K562 (cell line): ENCODE measurements around the gene SLC27A4. TPM values are rescaled to one million over a fixed set of nuclear protein-coding genes. Genes with fewer than 3 reads are reported as not detected.

Experiments used
- DMBX1 ChIP-seq: fragments of 250-450 bp; sonication (Bioruptor Pico); IDR thresholded peaks from 2 replicates; pipeline ENCODE4 v1.8.0; 2022; ENCODE audit warnings: inconsistent platforms, mild to moderate bottlenecking, moderate library complexity, borderline replicate concordance
- HDAC8 ChIP-seq: fragments of 450-650 bp; IDR thresholded peaks from 2 replicates; pipeline ENCODE4 v1.6.1; 2016; ENCODE audit warnings: mild to moderate bottlenecking, missing genetic modification characterization, moderate library complexity, missing compliant biosample characterization
- JUND ChIP-seq, 2 experiments: IDR thresholded peaks; 2 replicates in 1 of 2; 3 replicates in 1 of 2; pipeline ENCODE4 v1.6.1; 2011; ENCODE audit warnings: borderline replicate concordance in 2 of 2, low read depth in 2 of 2, low read length in 2 of 2, improper control_type of control experiment in 1 of 2, missing biosample characterization in 1 of 2, missing genetic modification characterization in 1 of 2, missing genetic modification reagents in 1 of 2
- KLF13 ChIP-seq: fragments of 450-650 bp; IDR thresholded peaks from 2 replicates; pipeline ENCODE4 v1.6.1; 2016; ENCODE audit warnings: missing genetic modification characterization, low read depth, mild to moderate bottlenecking, missing compliant biosample characterization, moderate library complexity, borderline replicate concordance
- MAZ ChIP-seq, 2 experiments: fragments of 450-650 bp in 1 of 2; sonication (generic) in 1 of 2; formaldehyde crosslinking; IDR thresholded peaks in 1 of 2; conservative IDR thresholded peaks in 1 of 2; 2 replicates each; pipeline versions ENCODE4 v1.4.0 to v1.5.0; 2020; ENCODE audit warnings: mild to moderate bottlenecking in 1 of 2, missing genetic modification reagents in 1 of 2
- POLR2AphosphoS2 ChIP-seq: IDR thresholded peaks from 2 replicates; pipeline ENCODE4 v1.6.1; 2012; ENCODE audit warnings: low read length, improper control_type of control experiment
- RAD21 ChIP-seq, 2 experiments: fragments of 250-450 bp in 1 of 2; fragments of 450-650 bp in 1 of 2; sonication (Bioruptor Pico) in 1 of 2; formaldehyde crosslinking in 1 of 2; IDR thresholded peaks in 1 of 2; conservative IDR thresholded peaks in 1 of 2; 2 replicates each; pipeline versions ENCODE4 v1.4.0 to v1.8.0; 2020 to 2022; ENCODE audit warnings: mild to moderate bottlenecking in 2 of 2, moderate library complexity in 1 of 2
- RUNX1 ChIP-seq: sonication (generic); IDR thresholded peaks from 2 replicates; pipeline ENCODE4 v1.6.1; 2016; ENCODE audit warnings: antibody characterized with exemption, low read depth
- SMC3 ChIP-seq: conservative IDR thresholded peaks from 2 replicates; pipeline ENCODE4 v1.6.1; 2011; ENCODE audit warnings: low read depth, low read length, improper control_type of control experiment; ENCODE audit not compliant: insufficient read depth
- ZKSCAN1 ChIP-seq: fragments of 150-350 bp; IDR thresholded peaks from 2 replicates; pipeline ENCODE4 v1.6.1; 2016; ENCODE audit warnings: low read depth, low read length
- ZNF12 ChIP-seq: sonication (generic); formaldehyde crosslinking; IDR thresholded peaks from 2 replicates; pipeline ENCODE4 v1.4.0; 2020; ENCODE audit warnings: mild to moderate bottlenecking, missing genetic modification reagents
- ZNF23 ChIP-seq: fragments of 250-450 bp; sonication (Bioruptor Pico); IDR thresholded peaks from 2 replicates; pipeline ENCODE4 v1.4.0; 2020; ENCODE audit warnings: mild to moderate bottlenecking
- ZNF384 ChIP-seq: IDR thresholded peaks from 2 replicates; pipeline ENCODE4 v1.6.1; 2012; ENCODE audit warnings: low read depth, low read length, improper control_type of control experiment
- ZNF444 ChIP-seq: fragments of 250-450 bp; sonication (Bioruptor Pico); IDR thresholded peaks from 2 replicates; pipeline ENCODE4 v1.4.0; 2020; ENCODE audit warnings: mild to moderate bottlenecking, moderate library complexity
- polyA plus RNA-seq, 8 experiments: library from polyadenylated mRNA; depleted of rRNA in 4 of 8; stranded (reverse) in 5 of 8; unstranded in 3 of 8; fragments of >200 nt; fragmentation: Nextera tagmentation in 2 of 8; fragmentation: Illumina TruSeq in 1 of 8; extraction: Ambion mirVana in 2 of 8; extraction: Trizol in 1 of 8; gene quantifications; 2 replicates each; pipeline versions ENCODE4 v1.2.1 to v1.2.3, GENCODE V29; 2011 to 2014; ENCODE audit warnings: inconsistent platforms in 1 of 8, missing spikeins in 1 of 8
- total RNA-seq, 7 experiments: library from RNA; depleted of rRNA in 6 of 7; stranded (reverse); fragments of >200 nt in 6 of 7; fragmentation: Illumina TruSeq in 2 of 7; extraction: Trizol in 2 of 7; gene quantifications; 2 replicates each; pipeline versions ENCODE4 v1.2.1 to v1.2.3, GENCODE V29; 2011 to 2021; ENCODE audit warnings: low replicate concordance in 1 of 7
- TF ChIP-seq, protein P1 (sequence below): IDR thresholded peaks from 2 replicates; pipeline ENCODE4 v1.6.1; 2012; ENCODE audit warnings: low read depth, low read length, improper control_type of control experiment, borderline replicate concordance
- TF ChIP-seq, protein P2 (sequence below): fragments of 250-450 bp; sonication (Bioruptor Pico); IDR thresholded peaks from 2 replicates; pipeline ENCODE4 v1.8.0; 2021; ENCODE audit warnings: moderate library complexity, mild to moderate bottlenecking, inconsistent platforms
- TF ChIP-seq, protein P3 (sequence below): fragments of 450-650 bp; formaldehyde crosslinking; IDR thresholded peaks from 2 replicates; pipeline ENCODE4 v1.4.0; 2020; ENCODE audit warnings: mild to moderate bottlenecking, moderate library complexity

The SLC27A4 gene
- total and polyA plus RNA-seq, 9 of the 15 experiments (the other 6 are each of a cell fraction or from before 2014, with no cell fraction given), result 0.25 to 35.7 (median 14.0) TPM

DNA sequence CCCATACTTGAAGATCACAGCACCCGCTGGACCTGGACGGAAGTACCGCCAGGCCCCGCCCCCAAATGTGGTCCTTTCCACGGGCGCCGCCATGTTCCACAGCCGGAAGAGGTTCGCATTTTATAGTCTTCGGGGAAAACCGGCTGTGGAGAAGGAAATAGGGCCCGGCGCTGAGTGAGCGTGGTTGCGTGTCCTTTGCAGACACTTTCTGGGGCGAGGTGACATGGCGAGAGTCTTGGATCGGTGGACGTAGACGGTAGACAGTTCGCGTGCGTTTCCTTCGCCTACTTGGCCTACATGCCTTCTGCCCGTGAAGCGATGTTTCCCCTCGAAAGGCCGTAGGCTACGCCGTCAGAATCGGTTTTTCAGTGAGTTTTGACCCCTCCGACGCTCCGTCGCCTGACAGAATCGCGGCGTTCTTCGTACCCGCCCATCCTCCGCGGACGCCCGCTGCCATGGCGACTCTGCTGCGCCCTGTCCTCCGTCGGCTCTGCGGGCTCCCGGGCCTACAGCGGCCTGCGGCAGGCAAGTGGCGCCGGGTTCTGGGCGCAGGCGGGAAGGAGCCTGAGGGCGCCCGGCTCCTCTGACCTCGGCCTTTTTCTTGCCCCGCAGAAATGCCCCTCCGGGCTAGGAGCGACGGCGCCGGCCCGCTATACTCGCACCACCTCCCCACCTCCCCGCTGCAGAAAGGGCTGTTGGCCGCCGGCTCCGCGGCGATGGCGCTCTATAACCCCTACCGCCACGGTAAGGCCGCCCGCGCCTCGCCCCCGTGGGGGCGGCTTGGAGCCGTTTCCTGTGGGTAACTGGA, 17.7 kb upstream of the SLC27A4 start, which contains the start of the genes COQ4 and TRUB2 (continued):
- TF ChIP-seq JUND (IDR thresholded peaks at IDR 0.05; ENCODE audit: borderline replicate concordance, low read depth, low read length) (peak; percentile 87), JUND (tag; IDR thresholded peaks at IDR 0.05; ENCODE audit: borderline replicate concordance, low read depth, low read length) (peak; percentile 90; the same call in 2 of the 3 replicates), ZNF12 (no peak), SMC3 (peak; percentile 33), RUNX1 (no peak), DMBX1 (CRISPR knock-in tag) (peak; percentile 80), ZKSCAN1 (peak; percentile 93), KLF13 (tag) (peak; percentile 99), ZNF384 (0 out of 2 replicates have a peak, but pooled peaks have one; percentile 2), POLR2AphosphoS2 (peak; percentile 74; the same call in 1 of the 2 replicates), RAD21 (CRISPR knock-in tag; conservative IDR thresholded peaks at IDR 0.05 in 1 of 2, IDR thresholded peaks at IDR 0.05 in 1 of 2) (peak; percentile 21 to 45), ZNF23 (CRISPR knock-in tag) (no peak), ZNF444 (0 out of 2 replicates have a peak, but pooled peaks have one; percentile 19), MAZ (CRISPR knock-in tag; conservative IDR thresholded peaks at IDR 0.05 in 1 of 2, IDR thresholded peaks at IDR 0.05 in 1 of 2) (peak in 1 of 2 experiments; percentile 93; a peak in 2 of 4 replicates), HDAC8 (tag) (peak; percentile 85)
- TF ChIP-seq, protein P1, sequence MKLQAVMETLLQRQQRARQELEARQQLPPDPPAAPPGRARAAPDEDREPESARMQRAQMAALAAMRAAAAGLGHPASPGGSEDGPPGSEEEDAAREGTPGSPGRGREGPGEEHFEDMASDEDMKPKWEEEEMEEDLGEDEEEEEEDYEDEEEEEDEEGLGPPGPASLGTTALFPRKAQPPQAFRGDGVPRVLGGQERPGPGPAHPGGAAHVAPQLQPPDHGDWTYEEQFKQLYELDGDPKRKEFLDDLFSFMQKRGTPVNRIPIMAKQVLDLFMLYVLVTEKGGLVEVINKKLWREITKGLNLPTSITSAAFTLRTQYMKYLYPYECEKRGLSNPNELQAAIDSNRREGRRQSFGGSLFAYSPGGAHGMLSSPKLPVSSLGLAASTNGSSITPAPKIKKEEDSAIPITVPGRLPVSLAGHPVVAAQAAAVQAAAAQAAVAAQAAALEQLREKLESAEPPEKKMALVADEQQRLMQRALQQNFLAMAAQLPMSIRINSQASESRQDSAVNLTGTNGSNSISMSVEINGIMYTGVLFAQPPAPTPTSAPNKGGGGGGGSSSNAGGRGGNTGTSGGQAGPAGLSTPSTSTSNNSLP, result peak; percentile 63; the same call in 1 of the 2 replicates
- TF ChIP-seq, protein P2, sequence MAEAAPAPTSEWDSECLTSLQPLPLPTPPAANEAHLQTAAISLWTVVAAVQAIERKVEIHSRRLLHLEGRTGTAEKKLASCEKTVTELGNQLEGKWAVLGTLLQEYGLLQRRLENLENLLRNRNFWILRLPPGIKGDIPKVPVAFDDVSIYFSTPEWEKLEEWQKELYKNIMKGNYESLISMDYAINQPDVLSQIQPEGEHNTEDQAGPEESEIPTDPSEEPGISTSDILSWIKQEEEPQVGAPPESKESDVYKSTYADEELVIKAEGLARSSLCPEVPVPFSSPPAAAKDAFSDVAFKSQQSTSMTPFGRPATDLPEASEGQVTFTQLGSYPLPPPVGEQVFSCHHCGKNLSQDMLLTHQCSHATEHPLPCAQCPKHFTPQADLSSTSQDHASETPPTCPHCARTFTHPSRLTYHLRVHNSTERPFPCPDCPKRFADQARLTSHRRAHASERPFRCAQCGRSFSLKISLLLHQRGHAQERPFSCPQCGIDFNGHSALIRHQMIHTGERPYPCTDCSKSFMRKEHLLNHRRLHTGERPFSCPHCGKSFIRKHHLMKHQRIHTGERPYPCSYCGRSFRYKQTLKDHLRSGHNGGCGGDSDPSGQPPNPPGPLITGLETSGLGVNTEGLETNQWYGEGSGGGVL (CRISPR knock-in tag), result no peak
- TF ChIP-seq, protein P3, sequence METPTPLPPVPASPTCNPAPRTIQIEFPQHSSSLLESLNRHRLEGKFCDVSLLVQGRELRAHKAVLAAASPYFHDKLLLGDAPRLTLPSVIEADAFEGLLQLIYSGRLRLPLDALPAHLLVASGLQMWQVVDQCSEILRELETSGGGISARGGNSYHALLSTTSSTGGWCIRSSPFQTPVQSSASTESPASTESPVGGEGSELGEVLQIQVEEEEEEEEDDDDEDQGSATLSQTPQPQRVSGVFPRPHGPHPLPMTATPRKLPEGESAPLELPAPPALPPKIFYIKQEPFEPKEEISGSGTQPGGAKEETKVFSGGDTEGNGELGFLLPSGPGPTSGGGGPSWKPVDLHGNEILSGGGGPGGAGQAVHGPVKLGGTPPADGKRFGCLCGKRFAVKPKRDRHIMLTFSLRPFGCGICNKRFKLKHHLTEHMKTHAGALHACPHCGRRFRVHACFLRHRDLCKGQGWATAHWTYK, result peak; percentile 91
